ENCODE measurements around the gene OR5K2. TPM values are rescaled to one million over a fixed set of nuclear protein-coding genes. Genes with fewer than 3 reads are reported as not detected.

Gene OR5K2
- total and polyA plus RNA-seq, 2 donors (not counting 1 experiment from before 2014, with no cell fraction given): not detected

DNA sequence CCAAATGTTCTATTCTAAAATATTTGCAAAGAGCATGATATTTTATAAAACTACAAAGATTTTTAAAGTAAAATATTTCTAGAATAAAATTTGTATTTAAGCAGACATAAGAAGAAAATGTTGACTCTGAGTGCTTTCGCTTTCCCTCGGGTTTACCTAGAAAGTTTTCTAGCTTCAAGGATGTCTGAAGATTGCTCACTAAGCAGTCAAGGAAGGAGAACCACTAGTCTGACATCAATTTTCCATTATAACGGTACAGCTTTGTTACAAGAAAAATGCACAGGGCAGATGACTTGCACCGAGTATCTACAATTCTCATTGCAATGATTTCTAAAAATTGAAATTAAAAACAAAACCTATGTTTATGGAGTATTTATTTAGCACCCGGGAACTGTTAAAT, 48.5 kb downstream of the OR5K2 start:
- Histone ChIP-seq H3K36me3 (replicated peaks in 1 of 2; ENCODE audit: control extremely low read depth in 1 of 2, control insufficient read depth in 1 of 2, extremely low read depth in 1 of 2, insufficient read depth in 2 of 2, low read length in 1 of 2) (no peaks in the 10 kb centered on the region), H2AFZ (ENCODE audit: insufficient read depth, low read depth, low read length, poor library complexity, severe bottlenecking) (no peak overlapping the region), H3K27ac (ENCODE audit: low read length in 2 of 2) (no peak overlapping the region), H3K27me3 (replicated peaks in 1 of 4; ENCODE audit: control extremely low read depth in 1 of 4, control insufficient read depth in 3 of 4, insufficient read depth in 4 of 4, low read length in 3 of 4) (no peaks in the 10 kb centered on the region), H3K9me3 (ENCODE audit: control extremely low read depth in 1 of 3, control insufficient read depth in 2 of 3, insufficient read depth in 1 of 3, low read length in 2 of 3) (no peaks in the 10 kb centered on the region), H3K4me2 (replicated peaks; ENCODE audit: low read depth, low read length, poor library complexity, severe bottlenecking) (no peak overlapping the region), H3K4me3 (ENCODE audit: control extremely low read depth in 1 of 5, extremely low read depth in 1 of 5, insufficient read depth in 1 of 5, low read depth in 2 of 5, low read length in 4 of 5) (no peak overlapping the region), H4K20me1 (ENCODE audit: control insufficient read depth, insufficient read depth, low read length, poor library complexity, severe bottlenecking) (no peaks in the 10 kb centered on the region), H3K4me1 (ENCODE audit: control insufficient read depth in 2 of 2, insufficient read depth in 2 of 2, low read length in 2 of 2) (peaks cover 0 to 3% of the 10 kb centered on the region in 2 donors), H3K79me2 (ENCODE audit: control insufficient read depth, insufficient read depth, low read length) (no peaks in the 10 kb centered on the region), H3K9ac (ENCODE audit: low read length) (no peak overlapping the region)
- Mint-ChIP-seq H3K27me3 (no peaks in the 10 kb centered on the region), H3K4me3 (no peak overlapping the region), H3K4me1 (peaks cover 2% of the 10 kb centered on the region), H3K27ac (no peak overlapping the region), H3K9me3 (ENCODE audit: insufficient read depth) (no peaks in the 10 kb centered on the region)
- ATAC-seq (ENCODE audit: low read depth): no peak
- POLR2A ChIA-PET: no interaction called here
- TF ChIP-seq, protein P1, sequence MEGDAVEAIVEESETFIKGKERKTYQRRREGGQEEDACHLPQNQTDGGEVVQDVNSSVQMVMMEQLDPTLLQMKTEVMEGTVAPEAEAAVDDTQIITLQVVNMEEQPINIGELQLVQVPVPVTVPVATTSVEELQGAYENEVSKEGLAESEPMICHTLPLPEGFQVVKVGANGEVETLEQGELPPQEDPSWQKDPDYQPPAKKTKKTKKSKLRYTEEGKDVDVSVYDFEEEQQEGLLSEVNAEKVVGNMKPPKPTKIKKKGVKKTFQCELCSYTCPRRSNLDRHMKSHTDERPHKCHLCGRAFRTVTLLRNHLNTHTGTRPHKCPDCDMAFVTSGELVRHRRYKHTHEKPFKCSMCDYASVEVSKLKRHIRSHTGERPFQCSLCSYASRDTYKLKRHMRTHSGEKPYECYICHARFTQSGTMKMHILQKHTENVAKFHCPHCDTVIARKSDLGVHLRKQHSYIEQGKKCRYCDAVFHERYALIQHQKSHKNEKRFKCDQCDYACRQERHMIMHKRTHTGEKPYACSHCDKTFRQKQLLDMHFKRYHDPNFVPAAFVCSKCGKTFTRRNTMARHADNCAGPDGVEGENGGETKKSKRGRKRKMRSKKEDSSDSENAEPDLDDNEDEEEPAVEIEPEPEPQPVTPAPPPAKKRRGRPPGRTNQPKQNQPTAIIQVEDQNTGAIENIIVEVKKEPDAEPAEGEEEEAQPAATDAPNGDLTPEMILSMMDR (IDR thresholded peaks at IDR 0.05): no peak
- no peak for TF ChIP-seq EZH2 (IDR thresholded peaks at IDR 0.05; ENCODE audit: borderline replicate concordance, insufficient read depth, low read depth, low read length, poor library complexity, severe bottlenecking)
- CTCF ChIA-PET: interaction anchor here (0.8 kb wide), 1 partner anchor 47 kb away, joined by 3 read pairs; no protein-coding TSS in a partner anchor
- intact Hi-C loops (cut with micrococcal nuclease): no loop called here
- DNase-seq: no peak
- 80% methylated on average over 1 of the region's 5 CpGs for WGBS (ENCODE audit: insufficient coverage)

Small RNA genes lying within 50 kb of the gene (small RNA-seq; reads per million reads assigned to genes)
- gene RPL38P4 (ENCODE audit: insufficient read length, low read depth, low replicate concordance): not detected

Other genes starting within 250 kb of the OR5K2 start
- not detected in 2 replicates for gene OR5H6, start 233.4 kb upstream of the OR5K2 start, total RNA-seq
- not detected in 2 replicates for gene OR5H6, start 233.4 kb upstream of the OR5K2 start, polyA plus RNA-seq
- not detected in 2 replicates for gene OR5H2, start 215.2 kb upstream of the OR5K2 start, total RNA-seq
- gene OR5H2, start 215.2 kb upstream of the OR5K2 start, polyA plus RNA-seq: not detected in 2 replicates
- gene OR5K4, start 143.8 kb upstream of the OR5K2 start, total RNA-seq: not detected in 2 replicates
- gene OR5K4, start 143.8 kb upstream of the OR5K2 start, polyA plus RNA-seq: not detected in 2 replicates
- gene OR5K3, start 107.0 kb upstream of the OR5K2 start, total RNA-seq: not detected in 2 replicates
- gene OR5K3, start 107.0 kb upstream of the OR5K2 start, polyA plus RNA-seq: not detected in 2 replicates
- gene OR5K1, start 34.5 kb upstream of the OR5K2 start, total RNA-seq: not detected in 2 replicates
- not detected in 2 replicates for gene OR5K1, start 34.5 kb upstream of the OR5K2 start, polyA plus RNA-seq
- 132 and 134 TPM in 2 replicates for gene CLDND1, start 25.2 kb downstream of the OR5K2 start, total RNA-seq
- gene CLDND1, start 25.2 kb downstream of the OR5K2 start, polyA plus RNA-seq: 69.4 and 149 TPM in 2 replicates
- 5.5 and 6.5 TPM in 2 replicates for gene GPR15, start 34.3 kb downstream of the OR5K2 start, total RNA-seq
- gene GPR15, start 34.3 kb downstream of the OR5K2 start, polyA plus RNA-seq: 6.4 and 8.4 TPM in 2 replicates
- gene CPOX, start 95.9 kb downstream of the OR5K2 start, total RNA-seq: 17.5 and 22.0 TPM in 2 replicates
- gene CPOX, start 95.9 kb downstream of the OR5K2 start, polyA plus RNA-seq: 6.8 and 8.1 TPM in 2 replicates

Data from B cell (primary cell).